Measurements from ENCODE around the gene OSTF1.

DNA sequence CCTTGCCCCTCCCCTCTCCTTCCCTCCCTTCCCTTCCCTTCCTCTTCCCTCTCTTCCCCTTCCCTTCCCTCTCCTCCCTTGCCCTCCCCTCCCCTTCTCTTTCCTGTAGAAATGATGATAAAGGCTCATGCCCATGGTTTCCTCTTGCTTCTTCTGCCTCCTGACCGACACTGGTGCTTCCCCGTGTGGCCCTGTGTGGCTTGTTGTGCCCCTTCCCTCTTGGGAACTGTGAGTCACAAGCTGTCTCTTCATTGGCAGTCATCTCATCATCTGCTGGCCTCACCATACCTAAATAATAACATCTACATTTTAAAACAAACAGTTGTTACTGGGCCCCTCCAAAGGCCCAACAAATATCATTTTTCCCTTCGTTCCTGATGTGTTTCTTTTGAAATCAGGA lies 48.5 kb upstream of the OSTF1 start:
- TF ChIP-seq, protein P1, sequence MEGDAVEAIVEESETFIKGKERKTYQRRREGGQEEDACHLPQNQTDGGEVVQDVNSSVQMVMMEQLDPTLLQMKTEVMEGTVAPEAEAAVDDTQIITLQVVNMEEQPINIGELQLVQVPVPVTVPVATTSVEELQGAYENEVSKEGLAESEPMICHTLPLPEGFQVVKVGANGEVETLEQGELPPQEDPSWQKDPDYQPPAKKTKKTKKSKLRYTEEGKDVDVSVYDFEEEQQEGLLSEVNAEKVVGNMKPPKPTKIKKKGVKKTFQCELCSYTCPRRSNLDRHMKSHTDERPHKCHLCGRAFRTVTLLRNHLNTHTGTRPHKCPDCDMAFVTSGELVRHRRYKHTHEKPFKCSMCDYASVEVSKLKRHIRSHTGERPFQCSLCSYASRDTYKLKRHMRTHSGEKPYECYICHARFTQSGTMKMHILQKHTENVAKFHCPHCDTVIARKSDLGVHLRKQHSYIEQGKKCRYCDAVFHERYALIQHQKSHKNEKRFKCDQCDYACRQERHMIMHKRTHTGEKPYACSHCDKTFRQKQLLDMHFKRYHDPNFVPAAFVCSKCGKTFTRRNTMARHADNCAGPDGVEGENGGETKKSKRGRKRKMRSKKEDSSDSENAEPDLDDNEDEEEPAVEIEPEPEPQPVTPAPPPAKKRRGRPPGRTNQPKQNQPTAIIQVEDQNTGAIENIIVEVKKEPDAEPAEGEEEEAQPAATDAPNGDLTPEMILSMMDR (IDR thresholded peaks at IDR 0.05) = no peak
- TF ChIP-seq POLR2A (IDR thresholded peaks at IDR 0.05) = no peak
- TF ChIP-seq POLR2AphosphoS5 (IDR thresholded peaks at IDR 0.05) = no peak

Measured in prostate gland (tissue), 2 donors.